NCI-H524 treated with DMSO at 0.1 percent for 48 hours (cell line): ENCODE measurements around the gene HNMT.
A peak's percentile ranks its signal among the peaks of the same experiment; 100 is the strongest.
"Not testable (repeated sequence)": the region's sequence is repeated elsewhere in the genome, so short reads cannot be mapped to it uniquely, and the experiment has no call there.

Source experiments
- DNase-seq: peaks from one replicate; lab custom pipeline; 2025; lab: John Stamatoyannopoulos, UW

Gene HNMT

DNA sequence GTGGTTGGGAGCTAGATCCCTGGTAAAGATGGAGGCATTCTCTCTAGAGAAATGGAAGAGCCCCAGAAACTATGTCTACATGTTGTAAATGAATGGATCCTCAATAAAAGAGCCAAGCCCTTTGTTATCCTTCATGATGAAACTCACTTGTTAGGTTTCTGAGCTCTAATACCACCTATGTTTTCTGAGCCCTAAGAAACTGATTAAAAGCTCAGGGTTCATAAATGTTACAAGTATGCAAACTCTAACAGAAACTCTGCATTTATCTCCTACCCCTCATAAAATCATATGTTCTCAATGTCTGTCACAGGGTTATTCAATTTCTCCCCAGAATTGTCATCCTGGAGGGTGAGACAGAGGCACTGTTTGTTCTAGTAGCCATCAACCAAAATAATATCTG is 18.0 kb upstream of the HNMT start:
- DNase-seq = no peak

DNA sequence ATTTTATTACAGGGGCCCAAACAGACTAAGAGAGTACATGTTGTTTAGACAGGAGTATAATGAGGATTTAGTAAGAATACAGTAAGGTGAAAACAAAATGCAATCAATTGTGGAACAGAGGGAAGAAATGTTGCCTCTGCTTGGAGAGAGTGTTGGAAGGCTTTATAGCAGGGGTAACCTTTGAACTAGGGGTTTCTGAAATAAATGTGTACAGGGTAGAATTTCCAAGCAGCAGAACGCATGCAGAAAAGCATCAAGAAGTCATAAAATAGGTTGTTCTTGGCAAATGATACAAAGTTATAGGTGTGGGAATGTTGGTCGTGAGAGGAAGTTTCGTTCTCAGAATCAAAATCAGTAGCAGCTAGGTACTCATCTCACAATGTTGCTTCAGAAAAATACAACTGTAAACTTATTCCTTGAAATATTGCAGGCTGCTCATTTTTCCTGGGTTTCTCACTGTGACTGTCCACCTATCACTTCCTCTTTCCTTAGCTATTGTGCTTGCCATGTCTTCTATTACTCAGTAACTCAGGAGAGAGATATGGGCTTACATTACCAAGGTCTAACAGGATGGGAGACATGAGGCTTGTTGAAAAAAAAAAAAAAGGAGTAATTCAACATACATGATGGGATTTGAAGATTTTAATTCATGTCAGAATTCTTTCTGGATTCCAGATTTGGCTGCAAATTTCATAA is 17.1 kb upstream of the HNMT start:
- DNase-seq = no peak

DNA sequence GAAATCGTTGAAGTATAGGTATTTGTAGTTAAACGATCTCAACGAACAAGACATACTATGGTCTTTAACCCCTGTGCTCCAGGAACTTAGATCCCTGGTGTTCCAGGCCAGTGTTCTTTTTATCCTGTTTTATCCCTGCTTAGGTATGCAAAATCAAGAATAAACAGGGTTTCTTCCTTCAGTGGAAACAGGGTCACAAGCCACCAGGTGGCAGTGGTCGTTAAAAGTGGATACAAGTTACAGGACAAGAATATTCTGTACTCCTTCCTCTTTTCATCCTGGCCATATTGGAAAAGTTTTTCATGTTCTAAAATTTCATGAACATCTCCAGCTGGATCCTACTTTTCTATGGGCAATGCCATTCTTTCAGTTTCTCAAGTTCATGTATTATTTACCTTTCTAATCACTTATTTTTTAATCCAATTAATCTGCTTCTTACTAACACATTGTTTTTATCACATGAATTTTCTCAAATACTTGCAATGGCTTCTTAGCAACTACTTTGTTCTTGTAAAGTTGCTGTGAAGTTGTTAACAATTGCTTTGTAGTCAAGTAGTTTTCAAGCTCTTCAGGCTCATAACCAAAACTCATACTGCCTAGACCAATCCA is 16.4 kb upstream of the HNMT start:
- DNase-seq = peak; percentile 51

DNA sequence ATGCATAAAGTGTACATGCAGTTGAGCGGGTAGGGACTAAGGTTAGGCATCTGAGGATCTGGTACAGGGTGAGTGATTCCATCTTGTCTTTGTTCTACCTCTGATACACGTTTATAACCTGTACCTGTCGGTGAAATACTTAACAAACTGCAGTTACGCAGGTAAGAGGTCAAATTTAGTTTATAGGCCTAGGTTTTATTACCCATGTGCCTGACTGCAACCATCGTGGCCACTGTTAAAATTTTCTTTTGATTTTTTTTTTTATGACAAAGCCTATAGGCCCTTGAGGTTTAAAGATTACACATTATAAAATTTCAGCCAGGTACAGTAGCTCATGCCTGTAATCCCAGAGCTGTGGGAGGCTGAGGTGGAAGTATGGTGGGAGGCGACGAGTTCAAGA is 15.4 kb upstream of the HNMT start:
- no peak for DNase-seq

DNA sequence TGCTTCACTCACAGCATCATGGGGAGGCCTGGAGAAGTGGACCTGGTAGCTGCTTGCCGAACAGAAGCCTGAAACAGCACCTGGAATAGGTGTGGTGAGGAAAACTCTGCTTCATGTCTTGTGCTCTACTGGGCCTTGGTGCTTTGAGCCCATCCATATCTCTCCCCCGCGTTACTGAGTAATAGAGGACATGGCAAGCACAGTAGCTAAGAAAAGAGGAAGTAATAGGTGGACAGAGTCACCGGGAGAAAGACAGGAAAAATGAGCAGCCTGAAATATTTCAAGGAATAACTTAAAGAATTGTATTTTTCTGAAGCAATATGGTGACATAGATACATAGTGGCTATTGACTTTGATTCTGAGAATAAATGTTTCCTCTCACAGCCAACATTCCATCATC is 14.0 kb upstream of the HNMT start:
- DNase-seq = no peak

DNA sequence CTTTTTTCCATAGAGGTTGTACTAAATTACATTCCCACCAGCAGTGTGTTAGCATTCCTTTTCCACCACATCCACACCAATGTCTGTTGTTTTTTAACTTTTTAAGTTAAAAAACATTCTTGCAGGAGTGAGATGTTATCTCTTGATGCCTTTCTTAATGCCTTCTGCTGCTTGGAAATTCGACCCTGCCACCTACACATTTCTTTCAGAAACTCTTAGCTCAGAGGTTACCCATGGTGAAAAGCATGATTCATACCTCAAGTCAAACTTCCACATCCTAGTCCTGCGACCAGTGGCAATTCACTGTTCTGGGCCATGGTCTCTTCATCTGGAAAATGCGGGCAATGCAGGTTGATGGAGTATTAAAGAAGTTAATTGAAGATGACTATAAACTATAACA is 12.7 kb upstream of the HNMT start:
- no peak for DNase-seq

DNA sequence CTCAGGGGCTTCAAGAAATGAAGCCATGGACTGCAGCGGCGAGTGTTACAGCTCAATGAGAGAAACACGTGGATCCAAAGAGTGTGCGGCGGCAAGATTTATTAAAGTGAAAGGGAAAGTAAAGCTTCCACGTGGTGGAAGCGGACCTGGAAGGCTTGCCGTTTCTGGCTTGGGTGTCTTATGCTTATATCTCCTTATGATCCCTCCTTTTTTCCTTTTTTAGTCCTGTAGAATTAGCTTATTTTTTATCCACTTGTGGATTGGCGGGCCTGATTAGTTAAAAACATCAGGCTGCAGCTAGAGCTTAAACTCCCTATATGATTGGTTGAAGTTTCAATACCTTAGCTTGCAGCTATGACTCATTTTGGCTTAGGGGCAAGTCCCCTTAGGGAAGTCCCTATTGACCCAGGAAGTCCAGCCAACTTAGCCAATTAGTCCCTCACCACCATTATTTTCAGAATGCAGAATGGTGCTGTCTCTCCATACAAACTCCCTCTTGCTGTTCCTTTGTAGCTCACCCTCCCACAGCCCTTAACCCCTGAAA is 11.6 kb upstream of the HNMT start:
- DNase-seq = no peak

DNA sequence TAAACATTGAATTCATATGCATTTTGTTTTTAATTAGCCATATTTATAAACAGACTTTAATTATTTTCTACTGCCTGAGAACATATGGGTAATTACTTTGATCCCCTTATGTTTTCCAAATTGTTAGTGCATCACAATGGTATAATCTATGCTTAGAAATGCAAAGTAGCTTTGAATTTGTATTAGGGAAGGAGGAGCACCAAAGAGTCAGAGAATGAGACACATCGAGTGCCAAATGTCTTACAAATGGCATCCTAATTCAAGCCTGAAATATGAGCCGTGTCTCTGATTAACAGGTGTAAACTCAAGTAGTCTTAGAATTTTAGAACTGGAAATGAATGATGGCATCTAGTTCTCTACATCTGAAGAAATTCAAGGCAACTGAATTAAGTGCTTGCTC is 8.7 kb upstream of the HNMT start:
- DNase-seq = peak; percentile 16

DNA sequence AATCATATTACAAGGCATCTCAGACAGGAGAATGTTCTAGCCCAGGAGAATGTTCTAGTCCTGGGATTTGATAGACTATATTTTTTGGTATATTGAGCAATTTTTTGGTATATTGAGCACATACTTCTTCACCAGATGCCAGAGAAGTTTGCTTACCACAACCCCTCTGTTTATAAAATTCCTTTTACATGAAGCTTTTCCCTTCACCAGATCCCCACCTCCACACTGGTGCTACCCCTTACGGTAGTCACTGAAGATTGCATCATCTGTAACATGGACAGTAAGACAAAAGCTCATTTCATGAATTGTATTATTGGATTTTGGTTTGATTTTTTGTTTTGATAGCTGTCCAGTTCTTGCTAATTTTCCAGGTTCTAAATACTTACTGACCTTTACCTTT is 7.2 kb upstream of the HNMT start:
- DNase-seq = no peak

DNA sequence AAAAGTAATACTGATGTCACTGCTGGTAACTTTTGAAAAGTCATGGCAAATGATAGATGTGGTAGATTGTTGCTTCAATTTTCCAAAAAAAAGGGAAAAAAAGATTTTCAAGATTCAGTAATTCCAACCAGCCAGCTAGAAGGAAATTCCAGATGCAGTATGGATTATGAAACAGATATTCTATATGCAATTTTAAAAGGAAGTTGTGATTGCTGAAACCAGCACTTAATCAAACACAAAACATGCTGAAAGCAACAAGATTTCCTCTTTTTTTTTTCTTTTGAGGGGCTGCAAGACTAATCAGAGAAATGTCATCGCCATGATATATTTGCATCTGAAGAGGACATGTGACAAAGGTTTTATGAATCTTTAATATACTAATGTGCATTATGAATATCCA is 5.1 kb upstream of the HNMT start:
- no peak for DNase-seq

DNA sequence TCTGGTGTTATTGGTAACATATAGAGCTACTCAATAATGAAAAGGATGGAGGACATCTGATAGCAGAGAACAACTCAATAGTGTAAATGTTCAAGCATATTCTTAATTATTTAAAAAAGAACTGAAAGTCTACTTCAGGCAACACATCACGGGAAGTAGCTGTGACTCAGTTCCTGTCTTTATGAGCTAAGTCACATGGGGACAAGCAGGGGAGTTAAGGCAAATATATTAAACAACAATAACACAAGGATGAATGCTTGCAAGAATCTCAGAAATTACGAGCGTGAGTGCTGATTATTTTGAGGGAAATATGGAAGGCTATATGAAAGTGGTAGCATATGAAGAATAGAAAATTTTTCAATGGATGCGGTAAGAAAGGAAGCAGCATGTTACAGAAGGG is 4.0 kb upstream of the HNMT start:
- DNase-seq = no peak

DNA sequence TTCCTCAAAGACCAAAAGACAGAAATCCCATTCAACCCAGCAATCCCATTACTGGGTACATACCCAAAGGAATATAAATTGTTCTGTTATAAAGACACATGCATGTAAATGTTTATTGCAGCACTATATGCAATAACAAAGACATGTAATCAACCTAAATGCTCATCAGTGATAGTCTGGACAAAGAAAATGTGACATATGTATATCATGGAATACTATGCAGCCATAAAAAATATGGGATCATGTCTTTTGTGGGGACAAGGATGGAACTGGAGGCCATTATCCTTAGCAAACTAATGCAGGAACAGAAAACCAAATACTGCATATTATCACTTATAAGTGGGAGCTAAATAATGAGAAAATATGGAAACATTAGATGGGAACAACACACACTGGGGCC is 2.7 kb upstream of the HNMT start:
- DNase-seq = no peak

DNA sequence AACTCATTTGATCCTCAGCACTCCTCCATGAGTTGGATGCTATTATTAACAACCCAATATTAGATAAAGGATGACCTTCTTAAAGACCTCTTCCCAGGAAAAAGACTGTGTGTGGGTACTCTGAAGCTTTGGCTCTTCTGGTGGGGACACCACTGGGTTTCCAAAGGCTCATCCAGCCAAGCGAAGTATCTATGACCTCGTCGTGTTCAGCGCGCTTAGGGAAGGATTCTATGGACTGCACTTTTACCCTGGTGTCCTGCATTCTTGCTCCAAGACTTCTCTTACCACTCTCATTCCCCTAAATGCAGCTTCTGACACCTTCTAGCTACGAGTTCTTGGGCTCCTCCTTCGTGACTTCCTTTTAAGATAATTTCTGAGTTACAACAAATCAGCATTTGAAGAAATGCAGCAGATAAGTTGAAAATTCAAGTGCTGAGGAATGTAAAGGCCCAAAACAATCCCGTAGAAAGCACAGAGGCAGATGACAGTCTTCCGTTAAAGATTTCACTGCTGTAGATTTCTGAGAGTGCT is 673 bp upstream of the HNMT start:
- DNase-seq = no peak

DNA sequence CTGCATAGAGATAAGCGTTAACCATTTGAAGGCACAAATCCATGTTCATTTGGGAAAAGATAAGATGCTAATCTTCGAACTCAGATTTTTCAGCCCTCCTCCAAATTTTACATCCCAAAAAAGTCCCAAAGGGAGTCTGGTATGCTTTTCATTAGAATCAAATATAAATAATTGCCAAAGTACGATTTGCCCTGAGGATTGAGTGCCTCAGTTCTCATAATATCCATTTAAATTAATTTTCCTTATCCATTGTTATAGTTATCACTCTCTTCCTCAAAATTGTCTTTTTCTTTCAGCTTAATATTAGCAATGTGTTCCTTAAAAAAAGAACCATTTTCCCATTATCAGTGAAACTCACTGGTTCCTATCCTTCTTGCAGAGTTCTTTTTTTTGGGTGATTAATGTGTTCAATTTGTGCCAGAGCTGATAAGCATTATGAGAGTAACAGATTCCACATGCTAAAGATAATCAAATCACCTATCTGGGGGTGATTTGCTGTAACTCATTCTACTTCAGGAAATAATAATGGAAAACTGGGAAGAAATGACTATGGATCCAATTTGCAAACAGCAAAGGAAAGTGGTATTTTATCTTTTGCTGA is 686 bp downstream of the HNMT start:
- no peak for DNase-seq

DNA sequence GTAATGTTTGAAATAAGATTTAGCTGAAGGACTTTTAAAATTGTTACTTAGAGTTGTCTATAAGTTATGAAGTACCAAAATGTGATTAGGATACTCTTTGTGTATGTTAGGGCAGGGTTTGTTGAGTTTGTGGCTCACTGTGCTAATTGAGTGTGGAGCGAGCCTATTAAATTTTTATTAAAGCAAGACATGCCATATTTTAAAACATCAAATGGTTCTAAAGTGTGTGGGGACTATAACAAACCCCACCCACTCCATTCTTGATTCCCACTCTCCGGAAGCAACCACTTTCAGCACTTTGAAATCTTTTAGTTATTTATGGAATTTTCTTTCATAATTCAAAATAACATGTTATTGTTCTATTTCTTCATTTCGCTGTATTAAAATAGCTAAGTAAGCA is 1.8 kb downstream of the HNMT start:
- DNase-seq = no peak

DNA sequence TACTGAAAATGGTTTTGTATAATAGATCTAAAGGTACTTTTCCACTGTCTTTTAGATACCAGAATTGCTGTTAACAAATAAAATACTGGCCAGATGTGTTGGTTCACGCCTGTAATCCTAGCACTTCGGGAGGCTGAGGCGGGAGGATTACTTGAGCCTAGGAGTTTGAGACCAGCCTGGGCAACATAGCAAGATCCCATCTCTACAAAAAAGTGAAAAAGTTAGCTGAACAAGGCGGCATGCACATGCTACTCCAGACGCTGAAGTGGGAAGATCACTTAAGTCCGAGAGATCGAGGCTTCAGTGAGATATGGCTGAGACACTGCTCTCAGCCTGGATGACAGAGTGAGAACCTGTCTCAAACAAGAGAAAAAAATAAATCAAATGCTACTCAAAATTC is 2.8 kb downstream of the HNMT start:
- DNase-seq = no peak

DNA sequence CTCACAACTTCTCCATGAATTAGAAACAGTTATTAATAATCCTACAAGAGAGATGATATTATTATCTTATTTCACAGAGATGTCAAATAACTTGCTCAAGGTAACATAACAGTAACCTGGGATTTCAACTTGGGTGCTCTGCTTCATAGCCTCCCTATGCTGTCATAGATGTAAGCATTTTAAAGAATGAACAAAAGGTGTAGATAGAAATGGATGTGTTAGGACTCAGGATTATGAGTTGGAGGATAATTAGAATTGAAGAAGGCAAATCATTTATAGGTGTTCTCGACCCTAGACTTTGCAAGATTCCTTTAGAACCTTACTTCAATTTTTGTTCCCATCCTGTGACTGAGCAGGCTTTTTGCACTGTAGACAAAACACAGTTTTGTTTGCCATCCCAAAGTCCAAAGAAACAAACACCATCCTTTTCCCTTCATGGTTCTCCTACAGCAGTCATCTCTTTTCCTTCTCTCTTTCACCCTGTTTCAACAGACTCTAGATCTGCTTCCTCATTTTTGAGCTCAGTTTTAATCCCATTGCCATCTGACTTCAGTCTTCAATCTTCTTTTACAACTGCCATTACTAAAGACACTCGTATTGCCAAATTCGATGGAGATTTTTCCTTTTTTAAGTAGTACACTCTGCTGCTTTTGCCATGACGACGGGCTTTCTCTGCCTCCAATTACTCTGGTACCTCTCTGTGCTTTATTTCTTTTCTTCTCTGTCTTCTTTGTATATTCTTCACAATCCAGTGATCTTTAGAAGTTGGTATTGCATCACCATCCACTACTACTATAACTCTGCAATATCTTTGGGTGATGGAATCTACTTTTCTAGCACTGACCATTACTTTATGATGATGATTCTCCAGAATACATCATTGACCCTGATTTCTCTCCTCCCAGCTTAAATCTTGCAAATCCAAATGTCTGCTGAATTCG is 4.5 kb downstream of the HNMT start:
- no peak for DNase-seq

DNA sequence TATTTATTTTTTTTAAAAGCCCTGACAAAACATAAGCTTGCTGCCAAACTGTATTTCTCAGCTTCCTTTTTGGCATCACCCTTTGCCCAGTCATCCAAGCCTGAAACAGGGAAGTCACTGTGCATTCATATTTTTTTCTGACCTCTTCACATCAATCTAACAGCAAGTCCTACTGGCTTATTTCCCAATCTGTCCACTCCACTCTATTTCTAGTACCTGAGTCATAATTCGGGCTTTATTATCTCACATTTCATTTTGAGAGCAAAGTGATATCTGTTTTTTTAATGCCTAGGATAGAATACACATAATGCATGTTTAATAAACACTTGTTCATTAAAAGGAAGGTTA is 5.1 kb downstream of the HNMT start:
- peak; percentile 39 for DNase-seq

DNA sequence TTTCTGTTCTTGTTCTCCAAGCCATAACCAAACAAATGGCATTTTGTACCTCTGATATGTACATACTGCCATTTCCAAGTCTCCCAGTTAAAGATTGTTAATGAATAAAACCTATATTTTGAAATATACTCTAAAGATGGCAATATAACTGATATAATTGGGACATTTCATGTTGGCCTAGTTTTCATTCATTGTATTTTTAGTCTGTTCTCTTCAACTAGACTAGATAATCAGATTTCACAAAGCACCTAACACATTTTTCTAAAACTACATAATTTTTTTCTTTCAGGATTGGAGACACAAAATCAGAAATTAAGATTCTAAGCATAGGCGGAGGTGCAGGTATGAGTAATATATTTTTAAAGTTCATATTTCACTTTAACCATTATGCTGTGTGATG is 5.6 kb downstream of the HNMT start:
- no peak for DNase-seq

DNA sequence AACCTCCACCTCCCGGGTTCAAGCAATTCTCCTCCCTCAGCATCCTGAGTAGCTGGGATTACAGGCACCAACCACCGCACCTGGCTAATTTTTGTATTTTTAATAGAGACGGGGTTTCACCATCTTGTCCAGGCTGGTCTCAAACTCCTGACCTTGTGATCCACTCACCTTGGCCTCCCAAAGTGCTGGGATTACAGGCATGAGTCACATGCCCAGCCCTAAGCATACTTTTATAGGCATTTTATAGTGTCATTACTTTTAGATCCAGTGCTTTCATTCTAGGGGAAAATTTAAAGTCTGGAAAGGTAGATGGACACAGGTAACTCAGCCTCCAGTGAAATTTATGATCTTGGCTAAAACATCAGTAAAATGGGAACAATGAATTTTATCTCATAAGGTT is 7.0 kb downstream of the HNMT start:
- not testable (repeated sequence) for DNase-seq

DNA sequence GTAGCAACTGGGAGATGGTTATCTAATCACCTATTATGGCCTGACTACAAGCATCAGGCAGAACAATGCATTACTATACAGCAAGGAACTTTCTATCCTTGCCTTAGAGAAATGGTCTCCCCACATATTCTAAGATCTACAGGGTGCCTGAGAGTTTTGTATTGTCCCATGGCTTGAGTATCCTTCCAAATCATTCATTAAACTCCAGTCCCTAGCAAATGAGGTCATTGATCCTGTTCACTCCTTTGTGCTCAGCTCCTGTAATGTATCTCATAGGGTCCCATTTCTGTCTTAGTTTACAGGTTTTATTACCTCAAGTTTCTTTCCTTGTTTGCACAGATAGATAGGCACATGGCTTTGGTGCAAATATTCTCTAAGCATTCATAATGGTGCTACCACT is 9.0 kb downstream of the HNMT start:
- no peak for DNase-seq
